Prostate gland (tissue), 2 donors: Measurements from ENCODE around the gene METTL9. TPM values are rescaled to one million over a fixed set of nuclear protein-coding genes. Genes with fewer than 3 reads are reported as not detected.

Experiments used
- DNase-seq: peaks from one replicate; pipeline ENCODE4 v3.0.0-alpha.2; 2019; ENCODE audit warnings: low spot score
- H3K27ac ChIP-seq, 2 donors: fragments of 200-600 bp; sonication (generic); 2 replicates each; pipeline ENCODE4 v1.5.1; 2017 to 2019
- H3K27me3 ChIP-seq: fragments of 200-600 bp; sonication (generic); replicated peaks from 2 replicates; pipeline ENCODE4 v1.5.1; 2019; ENCODE audit not compliant: insufficient read depth
- H3K36me3 ChIP-seq, 2 donors: fragments of 200-600 bp; sonication (generic); 1 replicate in 1 of 2; 2 replicates in 1 of 2; pipeline versions ENCODE4 v1.5.1 to v1.8.1; 2017 to 2019
- H3K4me1 ChIP-seq: fragments of 200-600 bp; sonication (generic); replicated peaks from 2 replicates; pipeline ENCODE4 v1.5.1; 2019
- H3K4me3 ChIP-seq, 2 donors: fragments of 200-600 bp; sonication (generic); 2 replicates each; pipeline ENCODE4 v1.5.1; 2017 to 2019
- H3K9me3 ChIP-seq: fragments of 200-600 bp; sonication (generic); 2 replicates; pipeline ENCODE4 v1.5.1; 2017
- POLR2A ChIP-seq: fragments of 450-650 bp; IDR thresholded peaks from one replicate; pipeline ENCODE4 v1.6.1; 2016; ENCODE audit warnings: antibody characterized with exemption, mild to moderate bottlenecking
- POLR2AphosphoS5 ChIP-seq: sonication (generic); formaldehyde crosslinking; IDR thresholded peaks from one replicate; pipeline ENCODE4 v1.6.1; 2017; ENCODE audit warnings: antibody characterized with exemption
- WGBS: methylation state at CpG from one replicate; pipeline ENCODE4 v1.1.5; 2018; 5-methylcytosine and 5-hydroxymethylcytosine counted together
- intact Hi-C: fragments of 100-400 bp; cut with DNase I; formaldehyde crosslinking; loops from one replicate; pipeline ENCODE4 v1.14.2; 2022
- total RNA-seq, 2 donors: library from RNA; depleted of rRNA; stranded (reverse); fragments of >200 nt; gene quantifications; one replicate each; pipeline ENCODE4 v1.1.0, GENCODE V29; 2016
- TF ChIP-seq, protein P1 (sequence below), 4 experiments: fragments of 200-600 bp in 2 of 4; fragments of 450-650 bp in 2 of 4; sonication (generic) in 2 of 4; IDR thresholded peaks; 1 replicate in 3 of 4; 2 replicates in 1 of 4; pipeline ENCODE4 v1.5.1; 2016 to 2019; ENCODE audit warnings: antibody characterized with exemption in 4 of 4, mild to moderate bottlenecking in 2 of 4, moderate library complexity in 2 of 4

Gene METTL9
- total RNA-seq, 2 donors from 2014 or later, result 98.9 to 160 TPM

DNA sequence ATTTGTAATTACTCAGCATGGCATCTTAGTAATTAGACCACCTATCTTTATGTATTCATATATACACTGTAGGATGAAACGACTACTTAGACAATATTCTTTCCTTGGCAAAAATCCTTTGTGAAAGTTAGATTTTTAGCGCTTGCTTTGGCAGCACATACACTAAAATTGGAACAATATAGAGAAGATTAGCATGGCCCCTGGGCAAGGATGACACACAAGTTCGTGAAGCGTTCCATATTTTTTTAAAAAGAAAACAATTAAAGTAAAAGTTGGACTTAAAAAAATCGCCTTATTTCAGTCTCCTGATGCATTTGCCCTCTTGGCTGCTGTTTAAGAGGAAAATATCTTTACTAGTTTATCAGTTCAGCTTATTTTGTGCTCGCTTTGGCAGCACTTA lies 42.5 kb downstream of the METTL9 start:
- Histone ChIP-seq H3K4me3 (no peak overlapping the region), H3K27ac (no peak overlapping the region), H3K4me1 (no peaks in the 10 kb centered on the region), H3K27me3 (no peaks in the 10 kb centered on the region), H3K36me3 (no peaks in the 10 kb centered on the region), H3K9me3 (no peaks in the 10 kb centered on the region)
- no peak for DNase-seq
- intact Hi-C loops, result loop anchor here (5.0 kb wide), 1 partner anchor 45 kb away; the partner anchor contains the start of gene METTL9
- TF ChIP-seq, protein P1, sequence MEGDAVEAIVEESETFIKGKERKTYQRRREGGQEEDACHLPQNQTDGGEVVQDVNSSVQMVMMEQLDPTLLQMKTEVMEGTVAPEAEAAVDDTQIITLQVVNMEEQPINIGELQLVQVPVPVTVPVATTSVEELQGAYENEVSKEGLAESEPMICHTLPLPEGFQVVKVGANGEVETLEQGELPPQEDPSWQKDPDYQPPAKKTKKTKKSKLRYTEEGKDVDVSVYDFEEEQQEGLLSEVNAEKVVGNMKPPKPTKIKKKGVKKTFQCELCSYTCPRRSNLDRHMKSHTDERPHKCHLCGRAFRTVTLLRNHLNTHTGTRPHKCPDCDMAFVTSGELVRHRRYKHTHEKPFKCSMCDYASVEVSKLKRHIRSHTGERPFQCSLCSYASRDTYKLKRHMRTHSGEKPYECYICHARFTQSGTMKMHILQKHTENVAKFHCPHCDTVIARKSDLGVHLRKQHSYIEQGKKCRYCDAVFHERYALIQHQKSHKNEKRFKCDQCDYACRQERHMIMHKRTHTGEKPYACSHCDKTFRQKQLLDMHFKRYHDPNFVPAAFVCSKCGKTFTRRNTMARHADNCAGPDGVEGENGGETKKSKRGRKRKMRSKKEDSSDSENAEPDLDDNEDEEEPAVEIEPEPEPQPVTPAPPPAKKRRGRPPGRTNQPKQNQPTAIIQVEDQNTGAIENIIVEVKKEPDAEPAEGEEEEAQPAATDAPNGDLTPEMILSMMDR (IDR thresholded peaks at IDR 0.05), result no peak
- WGBS, result 32% methylated on average over 6 of the region's 6 CpGs

DNA sequence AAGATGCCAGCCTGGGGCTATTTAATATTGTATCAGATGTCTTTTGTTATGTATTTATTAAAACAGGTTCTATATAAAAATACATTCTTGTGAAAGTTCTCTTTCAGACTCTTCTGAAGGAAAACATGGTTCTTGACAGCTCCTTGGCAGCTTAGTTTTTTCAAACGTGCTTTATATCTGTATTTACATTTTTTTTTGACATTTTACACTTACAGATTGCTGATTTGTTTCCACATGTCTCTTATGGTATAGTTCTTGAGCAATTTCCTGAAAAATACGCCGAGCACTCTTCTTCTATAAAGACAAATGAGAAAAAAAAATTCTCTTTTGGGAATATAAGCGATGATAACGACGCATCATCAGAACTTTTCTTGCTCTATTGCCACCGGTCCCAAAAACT lies 43.5 kb downstream of the METTL9 start:
- intact Hi-C loops, result loop anchor here (5.0 kb wide), 1 partner anchor 46 kb away; the partner anchor contains the start of gene METTL9
- Histone ChIP-seq H3K9me3 (no peaks in the 10 kb centered on the region), H3K27ac (no peak overlapping the region), H3K27me3 (no peaks in the 10 kb centered on the region), H3K4me1 (no peaks in the 10 kb centered on the region), H3K4me3 (no peak overlapping the region), H3K36me3 (no peaks in the 10 kb centered on the region)
- DNase-seq, result no peak
- TF ChIP-seq POLR2AphosphoS5 (no peak), POLR2A (no peak)
- TF ChIP-seq, protein P1 (IDR thresholded peaks at IDR 0.05), result no peak
- 66% methylated on average over 7 of the region's 7 CpGs for WGBS

DNA sequence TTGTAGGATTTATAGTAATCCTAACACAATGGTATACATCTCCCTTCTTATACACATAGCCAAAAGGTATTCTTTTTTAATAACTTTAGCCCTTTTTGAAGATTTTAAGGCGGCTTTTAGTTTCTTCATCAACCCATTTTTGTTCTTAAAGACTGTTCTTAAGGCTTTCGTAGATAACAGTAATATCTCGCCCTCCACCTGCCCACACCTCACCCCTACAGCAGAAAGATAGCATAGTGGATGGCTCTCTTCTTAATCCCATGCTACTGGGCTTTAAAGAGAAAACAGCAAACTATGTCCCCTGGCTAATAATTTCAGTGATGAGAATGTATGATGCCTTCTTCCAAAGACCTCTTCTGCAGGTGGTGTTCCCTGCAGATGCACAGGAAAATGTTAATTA lies 44.4 kb downstream of the METTL9 start:
- WGBS, result 96% methylated on average over 3 of the region's 3 CpGs
- no peaks in the 10 kb centered on the region for H3K4me1 ChIP-seq
- no peaks in the 10 kb centered on the region for H3K36me3 ChIP-seq
- no peak for DNase-seq
- no peaks in the 10 kb centered on the region for H3K27me3 ChIP-seq
- intact Hi-C loops, result loop anchor here (5.0 kb wide), 1 partner anchor 46 kb away; the partner anchor contains the start of gene METTL9
- H3K9me3 ChIP-seq, result no peaks in the 10 kb centered on the region
- TF ChIP-seq POLR2AphosphoS5 (no peak), POLR2A (no peak)
- TF ChIP-seq, protein P1 (IDR thresholded peaks at IDR 0.05), result no peak
- no peak overlapping the region for H3K4me3 ChIP-seq
- H3K27ac ChIP-seq, result no peak overlapping the region

DNA sequence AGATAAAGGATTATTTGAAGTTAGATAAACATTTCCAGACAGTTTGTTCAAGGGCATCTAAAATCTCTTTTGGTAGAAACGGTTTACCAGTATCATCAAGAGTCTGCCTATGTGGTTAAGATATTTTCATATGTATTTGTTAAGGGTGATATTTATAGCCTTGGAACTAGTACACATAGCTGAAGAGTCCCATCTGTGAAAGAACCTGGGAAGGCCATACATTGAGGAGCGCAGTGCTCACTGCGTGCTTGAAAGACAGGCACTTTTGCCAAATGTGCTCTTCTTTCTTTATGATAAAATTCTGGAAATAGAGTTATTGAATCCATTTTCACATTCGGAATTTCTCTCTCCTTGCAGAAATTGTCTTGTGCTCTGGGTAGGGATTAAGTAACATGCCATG lies 45.3 kb downstream of the METTL9 start:
- intact Hi-C loops, result loop anchor here (5.0 kb wide), 1 partner anchor 47 kb away; the partner anchor contains the start of gene METTL9
- no peak for TF ChIP-seq POLR2A
- TF ChIP-seq, protein P1 (IDR thresholded peaks at IDR 0.05), result no peak
- no peak for TF ChIP-seq POLR2AphosphoS5
- Histone ChIP-seq H3K27ac (no peak overlapping the region), H3K4me1 (no peaks in the 10 kb centered on the region), H3K4me3 (no peak overlapping the region), H3K36me3 (no peaks in the 10 kb centered on the region), H3K27me3 (no peaks in the 10 kb centered on the region), H3K9me3 (no peaks in the 10 kb centered on the region)
- DNase-seq, result no peak
- 78% methylated on average over 4 of the region's 4 CpGs for WGBS

DNA sequence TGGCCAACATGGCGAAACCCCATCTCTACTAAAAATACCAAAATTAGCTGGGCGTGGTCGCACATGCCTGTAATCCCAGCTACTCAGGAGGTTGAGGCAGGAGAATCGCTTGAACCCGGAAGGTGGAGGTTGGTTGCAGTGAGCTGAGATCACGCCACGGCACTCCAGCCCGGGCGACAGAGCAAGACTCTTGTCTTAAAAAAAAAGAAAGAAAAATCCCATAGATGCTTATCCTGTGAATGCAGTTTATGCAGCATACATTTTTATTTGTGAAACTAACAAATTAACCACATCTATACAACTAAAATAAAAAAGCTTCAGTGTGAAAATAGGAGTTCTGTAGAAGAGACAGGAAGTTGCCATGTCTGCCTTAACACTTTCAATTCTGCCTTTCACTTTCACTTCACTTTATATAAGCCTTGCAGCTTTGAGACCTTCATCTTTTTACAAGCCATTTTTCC lies 45.9 kb downstream of the METTL9 start:
- no peak for DNase-seq
- no peak for TF ChIP-seq POLR2A
- peak; percentile 4 for TF ChIP-seq POLR2AphosphoS5
- TF ChIP-seq, protein P1 (IDR thresholded peaks at IDR 0.05), result no peak
- Histone ChIP-seq H3K36me3 (no peaks in the 10 kb centered on the region), H3K4me1 (no peaks in the 10 kb centered on the region), H3K4me3 (no peak overlapping the region), H3K27me3 (no peaks in the 10 kb centered on the region), H3K27ac (no peak overlapping the region), H3K9me3 (no peaks in the 10 kb centered on the region)
- intact Hi-C loops, result no loop called here
- WGBS, result 85% methylated on average over 9 of the region's 9 CpGs
